Stimulated activated CD4-positive, alpha-beta T cell treated with anti-CD3 and anti-CD28 coated beads, Interleukin-1b, Interleukin-23, amount 100 ng/mL, for 48 hours (primary cell): ENCODE results near the gene AS3MT.
A peak's percentile ranks its signal among the peaks of the same experiment; 100 is the strongest.
"Not testable (repeated sequence)": the region's sequence is repeated elsewhere in the genome, so short reads cannot be mapped to it uniquely, and the experiment has no call there.

Source experiments
- DNase-seq: peaks from one replicate; pipeline ENCODE4 v3.0.0-alpha.2; 2020

Gene AS3MT

GRCh38 chr10:102869258-102870198 is at the start of gene AS3MT:
TSS of gene AS3MT (plus strand) at chr10:102869470. CDS start at chr10:102869593, 123 bp downstream.
- DNase-seq = peak; percentile 32

DNA sequence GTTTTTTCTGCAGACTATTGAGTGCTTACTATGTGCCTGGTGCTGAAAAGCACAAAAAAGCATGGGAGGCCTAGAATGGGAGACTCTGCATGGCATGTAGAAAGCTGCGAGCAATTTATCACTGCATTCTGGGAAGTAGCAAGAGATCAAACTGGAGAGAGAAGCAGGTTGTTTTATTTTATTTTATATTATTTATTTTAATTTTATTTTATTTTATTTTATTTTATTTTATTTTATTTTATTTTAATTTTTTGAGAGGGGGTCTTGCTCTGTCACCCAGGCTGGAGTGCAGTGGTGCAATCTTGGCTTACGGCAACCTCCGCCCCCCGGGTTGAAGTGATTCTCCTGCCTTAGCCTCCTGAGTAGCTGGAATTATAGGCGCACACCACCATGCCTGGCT is 49.3 kb upstream of the AS3MT start:
- not testable (repeated sequence) for DNase-seq

GRCh38 chr10:102822222-102822621 is 47.0 kb upstream of the AS3MT start:
- DNase-seq = no peak

DNA sequence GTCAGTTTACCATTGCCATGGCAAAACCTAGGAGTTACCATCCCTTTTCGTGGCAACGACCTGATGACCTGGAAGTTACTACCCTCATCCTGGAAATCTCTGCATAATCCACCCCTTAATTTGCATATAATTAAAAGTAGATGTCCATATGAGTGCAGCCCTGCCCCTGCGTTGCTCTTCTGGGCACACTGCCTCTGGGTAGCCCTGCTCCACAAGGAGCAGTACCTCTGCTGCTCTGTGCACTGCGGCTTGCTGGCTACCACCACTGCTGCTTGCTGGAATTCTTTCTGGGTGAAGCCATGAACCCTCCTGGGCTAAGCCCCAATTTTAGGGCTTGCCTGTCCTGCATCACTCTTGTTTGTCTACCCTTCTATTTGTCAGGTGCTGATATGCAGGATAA is 44.6 kb upstream of the AS3MT start:
- no peak for DNase-seq

DNA sequence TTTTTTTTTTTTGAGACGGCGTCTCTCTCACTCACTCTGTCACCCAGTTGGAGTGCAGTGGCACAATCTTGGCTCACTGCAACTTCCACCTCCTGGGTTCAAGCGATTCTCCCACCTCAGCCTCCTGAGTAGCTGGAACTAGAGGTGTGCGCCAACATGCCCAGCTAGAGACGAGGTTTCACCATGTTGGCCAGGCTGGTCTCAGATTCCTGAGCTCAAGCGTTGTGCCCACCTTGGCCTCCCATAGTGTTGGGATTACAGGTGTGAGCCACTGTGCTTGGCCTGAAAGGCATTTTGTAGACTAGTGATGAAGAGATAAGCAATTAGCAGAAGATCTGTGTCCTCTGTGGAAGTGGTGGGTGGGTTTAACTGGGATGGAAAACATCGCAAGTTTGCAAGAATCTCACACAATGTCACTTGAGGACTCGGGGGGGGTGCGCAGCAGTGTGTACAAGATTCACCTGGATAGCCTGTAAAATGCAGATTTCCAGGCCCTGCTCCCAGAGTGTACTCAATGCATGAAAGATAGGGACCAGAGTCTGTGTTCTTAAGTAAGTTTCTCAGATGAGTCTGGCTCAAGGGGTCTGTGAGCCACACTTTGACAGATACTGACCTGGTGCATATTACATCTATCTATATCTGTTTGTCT is 43.0 kb upstream of the AS3MT start:
- no peak for DNase-seq

DNA sequence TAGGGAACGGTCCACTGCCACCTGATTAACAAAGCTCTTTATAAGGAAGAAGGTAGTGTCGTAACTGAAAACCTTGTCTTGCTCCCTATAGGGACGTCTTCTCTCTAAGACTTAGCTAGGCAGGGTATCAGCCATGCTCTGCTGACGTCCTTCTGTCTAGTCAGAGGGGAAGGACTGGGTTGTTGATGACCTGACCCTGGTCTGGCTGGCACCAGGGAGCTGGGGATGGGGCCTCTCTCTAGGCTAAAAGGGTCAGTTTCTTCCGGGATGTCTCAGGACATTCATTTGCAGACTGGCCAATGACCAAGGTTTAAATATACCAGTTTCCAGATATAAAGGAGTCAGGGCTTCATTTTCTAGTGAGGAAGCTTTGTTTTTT is 41.7 kb upstream of the AS3MT start:
- no peak for DNase-seq

- DNase-seq = no peak
Observed at GRCh38 chr10:102831322-102832071, 37.8 kb upstream of the AS3MT start.

- no peak for DNase-seq
Observed at GRCh38 chr10:102832248-102832647, 37.0 kb upstream of the AS3MT start.

- no peak for DNase-seq
Observed at GRCh38 chr10:102832987-102833386, 36.3 kb upstream of the AS3MT start.

- DNase-seq = no peak
Observed at GRCh38 chr10:102834143-102834542, 35.1 kb upstream of the AS3MT start.

- peak; percentile 76 for DNase-seq
Observed at GRCh38 chr10:102835007-102835482, 34.2 kb upstream of the AS3MT start.

DNA sequence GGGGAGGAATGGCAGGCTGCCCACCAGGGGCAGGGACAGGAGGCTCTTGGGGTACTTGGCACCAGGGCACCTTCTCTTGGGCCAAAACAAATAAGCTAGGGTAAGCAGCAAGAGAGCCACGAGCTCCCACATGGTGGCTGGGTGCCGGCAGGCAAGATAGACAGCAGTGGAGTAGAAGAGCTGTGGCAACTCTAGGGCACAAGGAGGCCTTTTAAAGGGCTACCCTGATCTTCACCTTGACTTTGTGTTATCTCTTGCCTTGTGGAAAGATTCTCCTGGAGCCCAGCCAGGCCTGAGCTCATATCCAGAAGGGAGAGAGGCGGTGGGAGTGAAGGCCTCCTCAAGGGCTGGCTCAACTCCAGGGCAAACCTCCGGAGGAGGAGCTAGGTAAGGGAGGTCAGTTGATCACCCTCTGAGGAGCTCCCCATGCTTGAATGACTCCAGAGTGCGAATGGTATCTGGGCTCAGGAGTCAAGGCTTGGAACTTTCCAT is 32.0 kb upstream of the AS3MT start, which contains the start of gene CYP17A1:
Gene CYP17A1, minus strand, starts transcription at position 184 of the 492 bp plus-strand sequence. Its CDS starts 52 bp downstream, at position 132.
- DNase-seq = no peak

DNA sequence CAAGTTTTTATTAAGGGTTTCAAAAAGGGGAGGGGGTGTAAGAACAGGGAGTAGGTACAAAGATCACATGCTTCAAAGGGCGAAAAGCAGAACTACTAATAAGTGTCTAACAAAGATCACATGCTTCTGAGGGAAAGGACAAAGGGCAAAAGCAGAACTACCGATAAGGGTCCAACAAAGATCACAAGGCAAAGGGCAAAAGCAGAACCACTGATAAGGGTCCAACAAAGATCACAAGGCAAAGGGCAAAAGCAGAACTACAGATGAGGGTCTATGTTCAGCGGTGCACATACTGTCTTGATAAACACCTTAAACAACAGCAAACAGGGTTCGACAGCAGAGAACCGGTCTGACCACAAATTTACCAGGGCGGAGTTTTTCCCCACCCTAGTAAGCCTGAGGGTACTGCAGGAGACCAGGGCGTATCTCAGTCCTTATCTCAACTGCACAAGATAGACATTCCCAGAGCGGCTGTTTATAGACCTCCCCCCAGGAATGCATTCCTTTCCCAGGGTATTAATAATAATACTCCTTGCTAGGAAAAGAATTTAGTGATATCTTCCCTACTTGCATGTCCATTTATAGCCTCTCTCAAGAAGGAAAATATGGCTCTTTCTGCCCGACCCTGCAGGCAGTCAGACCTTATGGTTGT is 30.9 kb upstream of the AS3MT start:
- DNase-seq = not testable (repeated sequence)

DNA sequence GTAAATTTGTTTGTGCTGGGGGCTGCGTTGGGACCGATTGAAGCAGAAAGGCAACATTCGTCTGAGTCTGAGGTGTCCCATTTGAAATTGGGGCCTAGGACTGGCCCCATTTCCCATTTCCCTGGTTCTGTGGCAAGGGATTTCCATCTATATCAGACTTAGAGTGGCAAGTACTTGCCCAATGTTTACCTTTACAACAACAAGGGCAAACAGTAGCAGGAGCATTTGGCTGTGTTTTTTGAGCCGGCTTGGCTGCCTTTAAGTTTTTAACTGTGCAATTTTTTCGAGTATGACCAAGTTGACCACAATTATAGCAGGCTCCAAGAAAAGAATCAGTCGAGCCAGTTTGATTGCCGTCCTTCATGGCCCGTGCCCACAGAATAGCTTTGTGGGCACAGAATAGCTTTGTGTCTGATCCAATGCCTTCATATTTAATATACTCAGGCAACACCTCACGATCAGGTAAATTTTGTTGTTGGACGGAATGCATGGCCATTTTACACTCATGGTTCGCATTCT is 27.4 kb upstream of the AS3MT start:
- DNase-seq = no peak

DNA sequence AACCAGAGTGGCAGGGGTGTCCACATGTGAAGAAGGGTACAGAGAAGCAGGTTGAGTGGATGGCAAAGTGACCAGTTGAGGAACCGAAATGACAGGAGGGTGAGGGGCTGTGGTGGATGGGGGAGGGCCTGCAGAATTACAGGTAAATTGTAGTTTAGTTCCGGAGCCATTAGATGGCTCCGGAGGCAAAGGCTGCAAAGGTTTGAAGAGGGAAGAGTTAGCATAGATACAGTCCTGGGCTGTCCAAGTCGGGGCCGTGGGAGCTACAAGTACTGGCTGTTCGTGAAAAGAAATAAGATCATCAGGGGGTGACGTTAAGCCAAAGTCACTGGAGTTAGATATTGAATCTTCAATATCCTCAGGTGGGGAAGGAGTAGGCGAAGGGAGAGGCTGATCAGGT is 26.1 kb upstream of the AS3MT start:
- DNase-seq = not testable (repeated sequence)

GRCh38 chr10:102844190-102844776 is 25.0 kb upstream of the AS3MT start:
- not testable (repeated sequence) for DNase-seq

DNA sequence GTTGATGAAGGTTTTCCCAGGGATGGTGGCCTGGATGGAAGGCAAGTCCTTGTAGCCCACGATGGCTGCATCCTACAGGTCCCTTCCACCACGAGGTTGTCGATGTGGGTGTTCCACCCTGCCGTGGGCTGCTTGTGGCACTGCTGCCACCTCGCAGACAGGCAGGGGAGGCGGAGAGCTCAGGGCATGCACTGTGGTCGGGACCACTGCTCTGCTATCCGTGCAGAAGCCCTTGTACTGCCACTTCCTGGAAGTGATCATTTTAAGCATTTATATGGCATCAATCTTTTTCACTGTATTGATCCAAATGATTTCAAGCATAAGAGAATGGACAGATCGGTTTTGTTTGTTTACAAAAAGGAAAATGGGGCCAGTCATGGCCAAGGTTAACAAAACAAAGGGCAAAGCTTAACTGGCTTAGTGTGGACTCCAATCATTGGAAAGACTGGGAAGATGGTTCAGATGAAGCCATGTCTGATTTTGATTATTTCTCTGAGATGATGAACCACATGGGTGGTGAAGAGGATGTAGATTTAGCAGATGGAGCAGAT is 23.8 kb upstream of the AS3MT start:
- no peak for DNase-seq

GRCh38 chr10:102850025-102850518 is 19.2 kb upstream of the AS3MT start:
- DNase-seq = no peak

GRCh38 chr10:102853237-102853636 is 16.0 kb upstream of the AS3MT start:
- DNase-seq = not testable (repeated sequence)

GRCh38 chr10:102855731-102856436 is 13.4 kb upstream of the AS3MT start:
- not testable (repeated sequence) for DNase-seq
